ENCODE measurements around the gene KLHDC4.

The KLHDC4 gene

GRCh38 chr16:87677830-87678229, 88.0 kb downstream of the KLHDC4 start:
- no peak for DNase-seq (ENCODE audit: low spot score)
- TF ChIP-seq CTCF (IDR thresholded peaks at IDR 0.05; ENCODE audit: extremely low read depth, insufficient read depth, missing control alignments), result no peak
- in situ Hi-C loops (cut with MboI; ENCODE audit: low pct_unique_long_range_greater_than_20kb, low sequenced_read_pairs, unreplicated experiment), result no loop called here

GRCh38 chr16:87675111-87675719, 90.6 kb downstream of the KLHDC4 start:
- in situ Hi-C loops (cut with MboI; ENCODE audit: low pct_unique_long_range_greater_than_20kb, low sequenced_read_pairs, unreplicated experiment), result no loop called here
- DNase-seq (ENCODE audit: low spot score), result no peak
- no peak for TF ChIP-seq CTCF (IDR thresholded peaks at IDR 0.05; ENCODE audit: extremely low read depth, insufficient read depth, missing control alignments)

- no peak for TF ChIP-seq CTCF (IDR thresholded peaks at IDR 0.05; ENCODE audit: extremely low read depth, insufficient read depth, missing control alignments)
- in situ Hi-C loops (cut with MboI; ENCODE audit: low pct_unique_long_range_greater_than_20kb, low sequenced_read_pairs, unreplicated experiment), result no loop called here
- DNase-seq (ENCODE audit: low spot score), result no peak
These were observed 91.4 kb downstream of the KLHDC4 start for GRCh38 chr16:87674419-87674818.

GRCh38 chr16:87671715-87672270, 94.0 kb downstream of the KLHDC4 start:
- no peak for DNase-seq (ENCODE audit: low spot score)
- no peak for TF ChIP-seq CTCF (IDR thresholded peaks at IDR 0.05; ENCODE audit: extremely low read depth, insufficient read depth, missing control alignments)
- in situ Hi-C loops (cut with MboI; ENCODE audit: low pct_unique_long_range_greater_than_20kb, low sequenced_read_pairs, unreplicated experiment), result no loop called here

- no peak for TF ChIP-seq CTCF (IDR thresholded peaks at IDR 0.05; ENCODE audit: extremely low read depth, insufficient read depth, missing control alignments)
- in situ Hi-C loops (cut with MboI; ENCODE audit: low pct_unique_long_range_greater_than_20kb, low sequenced_read_pairs, unreplicated experiment), result no loop called here
These were observed 94.6 kb downstream of the KLHDC4 start for GRCh38 chr16:87671221-87671620.

GRCh38 chr16:87669672-87670071, 96.1 kb downstream of the KLHDC4 start:
- in situ Hi-C loops (cut with MboI; ENCODE audit: low pct_unique_long_range_greater_than_20kb, low sequenced_read_pairs, unreplicated experiment), result no loop called here
- no peak for DNase-seq (ENCODE audit: low spot score)
- TF ChIP-seq CTCF (IDR thresholded peaks at IDR 0.05; ENCODE audit: extremely low read depth, insufficient read depth, missing control alignments), result no peak

More at GRCh38 chr16:87671221-87671620, 94.6 kb downstream of the KLHDC4 start:
- no peak for DNase-seq (ENCODE audit: low spot score)
